OCI-LY7 (cell line): ENCODE measurements around the gene CUZD1.

Experiments used
- EZH2phosphoT487 ChIP-seq: fragments of 200-600 bp; sonication (generic); IDR thresholded peaks from 2 replicates; pipeline ENCODE4 v1.6.1; 2018; ENCODE audit warnings: low read depth, borderline replicate concordance, mild to moderate bottlenecking, mixed run types, antibody characterized with exemption, low read length, moderate library complexity, mixed read lengths
- TF ChIP-seq, protein P1 (sequence below): fragments of 200-600 bp; sonication (generic); conservative IDR thresholded peaks from 2 replicates; pipeline ENCODE4 v1.5.1; 2014; ENCODE audit warnings: mild to moderate bottlenecking, antibody characterized with exemption, low read length, moderate library complexity, mixed read lengths

DNA sequence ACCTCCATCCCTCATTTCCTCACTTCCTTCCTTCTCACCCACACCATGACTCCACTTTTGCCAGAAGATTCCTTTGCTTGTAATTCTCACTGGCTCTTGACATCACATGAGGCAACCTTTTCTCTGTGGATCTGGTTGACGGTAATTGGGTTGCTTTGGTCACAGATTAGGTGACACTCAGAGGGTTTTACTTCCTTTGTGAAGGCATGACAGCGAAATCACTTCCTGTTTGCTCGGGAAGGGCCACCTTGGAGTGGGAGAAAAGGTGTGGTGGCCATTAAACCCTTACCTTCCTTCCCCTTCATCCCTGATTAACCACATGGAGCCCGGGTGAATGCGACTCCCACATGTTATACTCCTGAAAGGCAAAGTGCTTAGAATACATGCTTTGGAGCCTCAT, 30.2 kb downstream of the CUZD1 start:
- TF ChIP-seq, protein P1, sequence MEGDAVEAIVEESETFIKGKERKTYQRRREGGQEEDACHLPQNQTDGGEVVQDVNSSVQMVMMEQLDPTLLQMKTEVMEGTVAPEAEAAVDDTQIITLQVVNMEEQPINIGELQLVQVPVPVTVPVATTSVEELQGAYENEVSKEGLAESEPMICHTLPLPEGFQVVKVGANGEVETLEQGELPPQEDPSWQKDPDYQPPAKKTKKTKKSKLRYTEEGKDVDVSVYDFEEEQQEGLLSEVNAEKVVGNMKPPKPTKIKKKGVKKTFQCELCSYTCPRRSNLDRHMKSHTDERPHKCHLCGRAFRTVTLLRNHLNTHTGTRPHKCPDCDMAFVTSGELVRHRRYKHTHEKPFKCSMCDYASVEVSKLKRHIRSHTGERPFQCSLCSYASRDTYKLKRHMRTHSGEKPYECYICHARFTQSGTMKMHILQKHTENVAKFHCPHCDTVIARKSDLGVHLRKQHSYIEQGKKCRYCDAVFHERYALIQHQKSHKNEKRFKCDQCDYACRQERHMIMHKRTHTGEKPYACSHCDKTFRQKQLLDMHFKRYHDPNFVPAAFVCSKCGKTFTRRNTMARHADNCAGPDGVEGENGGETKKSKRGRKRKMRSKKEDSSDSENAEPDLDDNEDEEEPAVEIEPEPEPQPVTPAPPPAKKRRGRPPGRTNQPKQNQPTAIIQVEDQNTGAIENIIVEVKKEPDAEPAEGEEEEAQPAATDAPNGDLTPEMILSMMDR = no peak
- TF ChIP-seq EZH2phosphoT487 = no peak
